Hepatocyte (in vitro differentiated cells): Measurements from ENCODE around the gene RNU6-9. TPM values are rescaled to one million over a fixed set of nuclear protein-coding genes. Genes with fewer than 3 reads are reported as not detected.

Experiments used
- DNase-seq: peaks from one replicate; pipeline ENCODE4 v3.0.0-alpha.2; 2016; ENCODE audit warnings: low spot score
- H2AFZ ChIP-seq: fragments of 200-600 bp; sonication (generic); 2 replicates; pipeline ENCODE4 v1.6.0; 2016; ENCODE audit warnings: antibody characterized with exemption, mild to moderate bottlenecking
- H3K27ac ChIP-seq: fragments of 200-600 bp; sonication (generic); 2 replicates; pipeline ENCODE4 v1.5.1; 2016; ENCODE audit warnings: mild to moderate bottlenecking
- H3K27me3 ChIP-seq: fragments of 200-600 bp; sonication (generic); 2 replicates; pipeline ENCODE4 v1.6.1; 2016
- H3K36me3 ChIP-seq: fragments of 200-600 bp; sonication (generic); replicated peaks from 2 replicates; pipeline ENCODE4 v1.5.1; 2016; ENCODE audit warnings: low read depth; ENCODE audit not compliant: insufficient read depth
- H3K4me1 ChIP-seq: fragments of 200-600 bp; sonication (generic); 2 replicates; pipeline ENCODE4 v1.5.1; 2016; ENCODE audit warnings: mild to moderate bottlenecking, moderate library complexity; ENCODE audit not compliant: insufficient read depth
- H3K4me2 ChIP-seq: fragments of 200-600 bp; sonication (generic); 2 replicates; pipeline ENCODE4 v1.6.0; 2016
- H3K4me3 ChIP-seq: fragments of 200-600 bp; sonication (generic); 2 replicates; pipeline ENCODE4 v1.5.1; 2016; ENCODE audit warnings: mild to moderate bottlenecking
- H3K79me2 ChIP-seq: fragments of 200-600 bp; sonication (generic); 2 replicates; pipeline ENCODE4 v1.6.0; 2017; ENCODE audit warnings: mild to moderate bottlenecking
- H3K9me2 ChIP-seq: fragments of 200-600 bp; sonication (generic); replicated peaks from 2 replicates; pipeline ENCODE4 v1.6.0; 2017; ENCODE audit warnings: mild to moderate bottlenecking; ENCODE audit not compliant: insufficient read depth
- H3K9me3 ChIP-seq: fragments of 200-600 bp; sonication (generic); 2 replicates; pipeline ENCODE4 v1.5.1; 2016; ENCODE audit warnings: low read depth, mild to moderate bottlenecking
- H4K20me1 ChIP-seq: fragments of 200-600 bp; sonication (generic); 2 replicates; pipeline ENCODE4 v1.6.0; 2016; ENCODE audit warnings: mild to moderate bottlenecking; ENCODE audit not compliant: insufficient read depth, poor library complexity, severe bottlenecking
- CTCF ChIP-seq: fragments of 200-600 bp; sonication (generic); IDR thresholded peaks from 2 replicates; pipeline ENCODE4 v1.5.1; 2016; ENCODE audit warnings: antibody characterized with exemption, mild to moderate bottlenecking; ENCODE audit not compliant: poor library complexity
- EZH2 ChIP-seq: fragments of 200-600 bp; sonication (generic); IDR thresholded peaks from 2 replicates; pipeline ENCODE4 v1.6.1; 2016; ENCODE audit warnings: antibody characterized with exemption, mild to moderate bottlenecking, borderline replicate concordance
- EZH2phosphoT487 ChIP-seq: fragments of 200-600 bp; sonication (generic); IDR thresholded peaks from one replicate; pipeline ENCODE4 v1.6.1; 2018; ENCODE audit warnings: antibody characterized with exemption, mild to moderate bottlenecking, low read depth, moderate library complexity; ENCODE audit not compliant: unreplicated experiment, severe bottlenecking
- WGBS: methylation state at CpG from one replicate; pipeline ENCODE4 v1.1.6; 2016; ENCODE audit warnings: low lambda C conversion rate; ENCODE audit errors: missing lambda C conversion rate; 5-methylcytosine and 5-hydroxymethylcytosine counted together
- polyA plus RNA-seq: library from polyadenylated mRNA; unstranded; fragments of >200 nt; fragmentation: Nextera tagmentation; extraction: Ambion mirVana; gene quantifications from 2 replicates; pipeline ENCODE4 v1.2.1, GENCODE V29; 2016
- total RNA-seq: library from RNA; depleted of rRNA; stranded (reverse); fragments of >200 nt; gene quantifications from 2 replicates; pipeline ENCODE4 v1.2.3, GENCODE V29; 2014

RNU6-9 gene
- total and polyA plus RNA-seq, 2 experiments from 2014 or later = not detected

GRCh38 chr19:879711-880438 lies 13.4 kb upstream of the RNU6-9 start:
- H3K4me2 ChIP-seq = no peak overlapping the region
- H3K4me3 ChIP-seq = no peak overlapping the region
- H3K79me2 ChIP-seq = no peaks in the 10 kb centered on the region
- H3K9me2 ChIP-seq = no peaks in the 10 kb centered on the region
- TF ChIP-seq CTCF (no peak), EZH2phosphoT487 (no peak), EZH2 (no peak)
- H4K20me1 ChIP-seq = no peaks in the 10 kb centered on the region
- DNase-seq = no peak
- no peaks in the 10 kb centered on the region for H3K9me3 ChIP-seq
- no peak overlapping the region for H2AFZ ChIP-seq
- H3K4me1 ChIP-seq = no peaks in the 10 kb centered on the region
- no peaks in the 10 kb centered on the region for H3K36me3 ChIP-seq
- no peaks in the 10 kb centered on the region for H3K27me3 ChIP-seq
- 93% methylated on average over 30 of the region's 37 CpGs for WGBS
- no peak overlapping the region for H3K27ac ChIP-seq

DNA sequence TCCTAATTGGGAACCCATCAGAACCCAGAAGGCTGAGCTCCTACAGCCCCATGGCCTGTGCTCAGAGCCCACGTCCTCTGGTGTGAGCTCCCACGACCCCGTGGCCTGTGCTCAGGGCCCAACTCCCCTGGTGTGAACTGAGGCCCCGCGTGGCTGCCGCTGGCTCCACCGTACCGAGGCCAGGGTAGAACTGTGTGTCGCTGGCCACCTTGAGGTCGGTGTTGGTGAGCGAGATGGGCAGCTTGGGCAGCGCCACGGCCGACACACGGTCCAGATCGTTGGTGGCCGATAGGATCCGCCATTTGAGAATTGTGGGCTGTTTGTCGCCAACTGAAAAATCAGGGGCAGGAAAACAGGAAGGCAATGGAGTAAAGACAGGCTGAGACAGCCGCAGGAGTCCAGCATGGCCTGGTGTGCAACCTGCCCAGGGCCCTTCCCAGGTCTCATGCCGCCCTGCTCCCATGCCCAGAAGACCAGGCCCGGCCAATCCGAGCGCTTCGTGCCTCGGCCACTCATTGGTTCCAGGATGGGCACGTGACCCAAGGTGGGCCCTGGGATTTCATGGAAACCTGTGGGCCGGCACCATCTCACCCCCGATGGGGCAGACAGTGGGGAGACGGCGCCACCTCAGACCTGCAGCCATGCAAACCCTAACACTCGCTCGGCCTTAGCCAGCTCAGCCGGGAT lies 11.8 kb upstream of the RNU6-9 start:
- H3K4me1 ChIP-seq = no peaks in the 10 kb centered on the region
- H3K9me2 ChIP-seq = no peaks in the 10 kb centered on the region
- H3K4me3 ChIP-seq = no peak overlapping the region
- no peaks in the 10 kb centered on the region for H3K27me3 ChIP-seq
- H3K9me3 ChIP-seq = no peaks in the 10 kb centered on the region
- over 99% methylated on average over 34 of the region's 34 CpGs for WGBS
- no peak for TF ChIP-seq EZH2phosphoT487
- no peak for TF ChIP-seq EZH2
- H3K79me2 ChIP-seq = no peaks in the 10 kb centered on the region
- no peak overlapping the region for H3K27ac ChIP-seq
- no peak overlapping the region for H3K4me2 ChIP-seq
- H4K20me1 ChIP-seq = no peaks in the 10 kb centered on the region
- no peak for DNase-seq
- no peaks in the 10 kb centered on the region for H3K36me3 ChIP-seq
- H2AFZ ChIP-seq = no peak overlapping the region

- TF ChIP-seq EZH2 (no peak), CTCF (no peak), EZH2phosphoT487 (no peak)
- Histone ChIP-seq H2AFZ (no peak overlapping the region), H3K4me2 (no peak overlapping the region), H3K4me1 (no peaks in the 10 kb centered on the region), H3K9me2 (no peaks in the 10 kb centered on the region), H3K4me3 (no peak overlapping the region), H3K79me2 (no peaks in the 10 kb centered on the region), H3K9me3 (no peaks in the 10 kb centered on the region), H3K27me3 (no peaks in the 10 kb centered on the region), H4K20me1 (no peaks in the 10 kb centered on the region), H3K36me3 (no peaks in the 10 kb centered on the region), H3K27ac (no peak overlapping the region)
- 93% methylated on average over 12 of the region's 30 CpGs for WGBS
- no peak for DNase-seq
Observed at GRCh38 chr19:882871-883497, 10.3 kb upstream of the RNU6-9 start.

GRCh38 chr19:883661-884211 lies 9.5 kb upstream of the RNU6-9 start:
- H3K4me1 ChIP-seq = no peaks in the 10 kb centered on the region
- no peaks in the 10 kb centered on the region for H3K9me2 ChIP-seq
- no peak overlapping the region for H3K27ac ChIP-seq
- H3K9me3 ChIP-seq = no peaks in the 10 kb centered on the region
- 85% methylated on average over 22 of the region's 22 CpGs for WGBS
- H3K4me3 ChIP-seq = no peak overlapping the region
- no peak overlapping the region for H2AFZ ChIP-seq
- H4K20me1 ChIP-seq = no peaks in the 10 kb centered on the region
- peak; percentile 63 for DNase-seq
- no peak for TF ChIP-seq EZH2
- TF ChIP-seq EZH2phosphoT487 = no peak
- peak; percentile 8 for TF ChIP-seq CTCF
- no peak overlapping the region for H3K4me2 ChIP-seq
- H3K27me3 ChIP-seq = no peaks in the 10 kb centered on the region
- no peaks in the 10 kb centered on the region for H3K36me3 ChIP-seq
- no peaks in the 10 kb centered on the region for H3K79me2 ChIP-seq
